Body of pancreas (tissue), 4 donors: ENCODE results near the gene EIF3F.

ENCODE experiments used
- POLR2A ChIP-seq, 3 donors: fragments of 450-650 bp; IDR thresholded peaks; one replicate each; pipeline ENCODE4 v1.6.1; 2016; ENCODE audit warnings: antibody characterized with exemption in 3 of 3, mild to moderate bottlenecking in 2 of 3
- TF ChIP-seq, protein P1 (sequence below), 7 experiments: fragments of 450-650 bp in 4 of 7; fragments of 200-600 bp in 3 of 7; sonication (generic) in 3 of 7; IDR thresholded peaks; one replicate each; pipeline ENCODE4 v1.5.1; 2016 to 2019; ENCODE audit warnings: antibody characterized with exemption in 7 of 7

DNA sequence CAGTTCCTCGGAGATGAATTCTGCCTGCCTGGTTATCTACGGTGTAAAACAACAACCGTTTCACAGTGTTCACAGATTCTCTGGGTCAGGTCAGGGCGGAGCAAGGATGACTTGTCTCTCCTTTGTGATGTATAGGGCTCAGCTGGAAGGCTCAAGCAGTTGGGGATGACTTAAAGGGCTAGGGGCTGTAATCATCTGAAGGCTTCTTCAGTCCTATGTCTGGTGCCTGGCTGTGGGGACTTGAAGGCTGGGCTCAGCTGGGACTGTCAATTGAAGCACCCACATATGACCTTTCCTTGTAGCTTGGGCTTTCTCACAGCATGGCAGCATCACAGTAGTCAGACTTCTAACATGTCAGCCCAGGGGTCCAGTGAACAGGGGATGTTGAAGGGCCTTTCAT, 29.3 kb downstream of the EIF3F start:
- TF ChIP-seq POLR2A (IDR thresholded peaks at IDR 0.05): no peak
- TF ChIP-seq, protein P1, sequence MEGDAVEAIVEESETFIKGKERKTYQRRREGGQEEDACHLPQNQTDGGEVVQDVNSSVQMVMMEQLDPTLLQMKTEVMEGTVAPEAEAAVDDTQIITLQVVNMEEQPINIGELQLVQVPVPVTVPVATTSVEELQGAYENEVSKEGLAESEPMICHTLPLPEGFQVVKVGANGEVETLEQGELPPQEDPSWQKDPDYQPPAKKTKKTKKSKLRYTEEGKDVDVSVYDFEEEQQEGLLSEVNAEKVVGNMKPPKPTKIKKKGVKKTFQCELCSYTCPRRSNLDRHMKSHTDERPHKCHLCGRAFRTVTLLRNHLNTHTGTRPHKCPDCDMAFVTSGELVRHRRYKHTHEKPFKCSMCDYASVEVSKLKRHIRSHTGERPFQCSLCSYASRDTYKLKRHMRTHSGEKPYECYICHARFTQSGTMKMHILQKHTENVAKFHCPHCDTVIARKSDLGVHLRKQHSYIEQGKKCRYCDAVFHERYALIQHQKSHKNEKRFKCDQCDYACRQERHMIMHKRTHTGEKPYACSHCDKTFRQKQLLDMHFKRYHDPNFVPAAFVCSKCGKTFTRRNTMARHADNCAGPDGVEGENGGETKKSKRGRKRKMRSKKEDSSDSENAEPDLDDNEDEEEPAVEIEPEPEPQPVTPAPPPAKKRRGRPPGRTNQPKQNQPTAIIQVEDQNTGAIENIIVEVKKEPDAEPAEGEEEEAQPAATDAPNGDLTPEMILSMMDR (IDR thresholded peaks at IDR 0.05): no peak
